HuH-7 (cell line): ENCODE results near the gene SETMAR.
"Not testable (repeated sequence)": the region's sequence is repeated elsewhere in the genome, so short reads cannot be mapped to it uniquely, and the experiment has no call there.

ENCODE experiments used
- DNase-seq: peaks from one replicate; pipeline ENCODE4 v3.0.0; 2011; ENCODE audit warnings: low spot score

Gene SETMAR

DNA sequence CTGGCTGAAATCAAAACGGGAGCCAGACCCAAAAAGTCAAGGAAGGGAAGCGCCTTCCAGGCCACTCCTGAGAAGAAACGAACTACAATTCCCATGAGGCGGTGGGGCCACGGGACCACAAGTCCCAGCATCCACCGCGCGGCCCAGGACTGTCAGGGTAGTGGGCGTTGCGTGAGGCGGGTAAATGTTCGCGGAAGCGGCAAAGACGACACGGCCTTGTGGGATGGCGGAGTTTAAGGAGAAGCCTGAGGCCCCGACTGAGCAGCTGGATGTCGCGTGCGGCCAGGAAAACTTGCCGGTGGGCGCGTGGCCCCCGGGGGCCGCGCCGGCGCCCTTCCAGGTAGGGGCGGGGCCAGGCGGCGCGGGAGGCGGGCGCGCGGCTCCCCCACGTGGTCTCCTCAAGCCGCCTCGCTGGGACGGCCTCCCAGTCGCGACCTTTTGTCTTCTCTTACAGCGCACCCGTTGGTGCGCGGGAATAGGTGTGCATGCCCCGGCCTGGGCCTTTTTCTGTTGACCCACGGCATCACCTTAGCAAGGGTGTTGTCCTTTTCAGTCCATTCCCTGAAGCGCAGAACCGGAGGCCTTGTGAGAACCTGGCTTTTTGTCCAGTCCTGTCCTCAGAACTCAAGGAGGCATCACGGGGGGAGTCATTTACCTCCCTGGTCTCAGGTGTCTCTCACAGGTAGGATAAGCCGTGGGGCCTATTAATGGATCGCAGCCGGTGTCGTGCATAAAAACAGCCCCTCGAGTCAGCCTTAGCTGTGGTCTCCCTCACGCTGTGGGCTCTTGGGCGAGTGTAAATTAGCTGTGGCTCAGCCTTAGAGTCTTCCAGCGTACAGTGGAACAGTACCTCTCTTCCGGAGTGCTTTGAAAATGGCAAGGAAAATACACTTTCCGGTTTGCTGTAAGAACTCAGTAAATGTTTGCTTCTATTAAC lies at the start of gene SETMAR:
Gene SETMAR (plus strand): TSS at position 183 of the 937 bp plus-strand sequence. CDS start 2 bp downstream, at position 185.
- DNase-seq, result peak; percentile 92

DNA sequence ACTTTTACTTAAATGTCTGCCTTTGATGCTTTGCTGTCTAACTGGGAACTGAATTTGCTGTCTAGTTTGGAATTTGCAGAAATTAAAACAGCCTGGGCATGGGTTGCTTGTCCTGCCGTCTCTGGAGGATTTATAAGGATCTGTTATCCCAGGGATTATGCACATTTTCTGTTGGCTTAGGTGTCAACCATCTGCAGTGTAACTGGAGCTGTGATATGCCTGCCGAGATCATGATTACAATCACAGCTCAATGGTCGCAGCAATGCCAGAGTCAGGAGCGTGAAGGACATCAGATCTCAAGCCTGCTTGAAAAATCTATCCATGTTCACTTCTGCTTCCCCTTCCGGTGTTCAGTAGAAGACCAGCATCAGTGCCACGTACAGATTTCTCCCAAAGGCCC lies 41.8 kb upstream of the SETMAR start:
- no peak for DNase-seq

DNA sequence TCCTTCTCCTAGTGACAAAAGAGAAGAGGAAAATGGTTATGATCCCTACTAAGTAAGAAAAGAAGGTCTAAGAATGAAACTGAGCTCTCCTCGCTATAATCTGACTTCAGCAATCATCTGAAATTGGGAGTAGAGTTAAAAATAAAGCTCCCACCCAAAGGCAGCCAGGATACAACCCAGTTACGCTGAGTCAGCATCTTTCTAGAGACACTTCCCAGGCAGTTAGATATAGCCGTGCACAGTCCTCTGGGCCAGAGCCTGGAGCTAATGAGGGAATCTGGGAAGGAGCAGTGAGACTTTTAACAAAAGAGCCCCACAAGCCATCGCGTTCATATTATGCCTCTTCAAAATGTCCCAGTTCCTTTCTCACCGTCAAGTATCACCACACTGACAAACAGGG lies 39.1 kb upstream of the SETMAR start:
- DNase-seq, result no peak

DNA sequence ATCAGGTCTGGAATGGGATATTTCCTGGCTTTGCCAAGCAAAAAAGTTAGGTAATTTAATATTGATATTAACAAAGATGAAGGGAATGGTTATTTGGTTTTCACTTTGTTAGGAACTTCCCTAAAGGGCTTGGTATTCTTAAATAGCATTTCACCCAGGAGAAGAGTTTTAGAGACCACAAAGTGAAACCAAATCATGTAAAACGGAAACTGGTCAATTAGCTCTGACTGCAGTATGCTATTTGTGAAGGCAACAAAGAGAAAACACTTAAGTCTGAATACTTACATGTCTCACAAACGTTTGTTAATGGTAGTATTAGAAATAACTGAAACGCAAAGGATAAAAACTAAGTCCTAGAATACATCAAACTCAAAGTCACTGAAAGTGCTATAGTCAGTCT lies 32.4 kb upstream of the SETMAR start:
- no peak for DNase-seq

DNA sequence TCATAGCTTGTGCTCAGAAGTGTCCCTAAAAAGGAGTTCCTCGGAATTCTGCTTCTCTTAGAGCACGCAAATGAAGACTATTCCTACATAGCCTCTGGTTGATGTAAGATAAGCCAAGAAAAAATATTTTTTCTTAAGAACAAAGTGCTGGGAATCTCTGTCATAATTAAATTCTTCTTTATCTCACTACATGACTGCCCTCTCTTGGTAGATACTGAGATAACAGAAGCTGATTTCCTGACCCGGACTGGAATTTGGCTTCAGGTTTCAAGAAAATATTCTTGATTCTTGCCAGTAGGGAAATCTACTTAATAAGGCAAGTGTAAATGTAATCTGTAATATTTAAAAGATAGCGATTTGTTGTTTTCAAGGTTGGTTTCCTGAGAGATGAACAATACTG lies 31.3 kb upstream of the SETMAR start:
- peak; percentile 56 for DNase-seq

DNA sequence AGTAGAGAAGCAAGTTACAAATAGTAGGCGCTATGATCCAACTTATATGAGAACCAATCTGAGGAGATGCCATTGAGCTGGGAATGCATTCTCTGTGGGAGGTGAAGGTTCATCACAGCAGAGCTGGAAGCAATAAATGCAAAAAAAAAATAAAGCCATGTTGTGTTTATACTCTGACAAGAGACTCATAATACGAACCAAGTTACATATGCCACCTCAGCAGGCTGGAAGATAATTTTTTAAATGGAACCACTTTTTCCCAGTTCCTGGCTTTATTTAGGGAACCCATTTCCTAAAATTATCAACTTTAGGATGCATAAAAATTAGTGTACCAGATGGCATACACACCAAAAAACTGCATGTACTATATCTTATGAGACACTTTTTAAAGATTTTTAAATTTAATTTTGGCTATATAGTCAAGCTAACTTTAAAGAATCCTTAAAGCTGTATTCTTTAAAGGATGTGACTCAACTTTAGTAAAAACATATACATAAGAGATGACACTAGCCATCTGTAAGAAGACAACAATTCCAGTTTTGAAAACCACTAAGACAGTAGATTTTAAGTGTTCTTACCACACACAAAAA lies 23.6 kb upstream of the SETMAR start:
- no peak for DNase-seq

DNA sequence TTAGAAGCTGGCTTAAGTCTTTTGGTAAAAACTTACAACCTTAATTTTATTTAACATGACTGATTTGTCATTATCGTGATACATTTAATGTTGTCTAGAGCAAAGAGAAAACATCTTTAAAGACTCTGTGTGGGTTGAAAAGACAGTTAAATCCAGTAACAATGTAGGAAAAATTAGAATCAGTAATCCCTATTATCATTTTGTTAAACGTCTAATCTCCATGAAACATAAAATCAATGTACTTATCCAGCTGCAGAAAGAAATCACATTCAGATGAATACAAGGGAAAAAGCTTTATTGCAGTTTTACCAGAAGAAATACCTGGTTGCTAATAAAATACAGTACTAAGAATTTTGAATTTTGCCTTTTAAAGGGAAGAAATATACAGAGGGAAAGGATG lies 21.2 kb upstream of the SETMAR start:
- no peak for DNase-seq

DNA sequence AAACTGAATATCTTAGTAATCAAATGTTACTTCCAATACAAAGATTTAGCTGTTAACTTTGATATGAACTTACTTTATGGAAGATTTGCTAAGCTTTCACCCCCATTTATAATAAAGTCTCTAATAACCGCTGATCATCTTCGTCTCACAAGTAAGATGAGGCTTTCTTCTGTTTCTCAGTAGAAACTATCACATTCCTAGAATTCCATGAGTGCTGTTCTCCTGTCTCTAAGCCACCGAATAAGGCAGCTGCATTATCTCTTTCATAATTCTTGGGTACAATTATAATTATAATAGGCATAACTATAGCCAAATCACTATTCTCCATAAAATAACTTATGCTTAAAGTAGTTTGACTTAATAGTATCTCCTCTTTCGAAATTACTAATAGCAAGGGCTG lies 18.3 kb upstream of the SETMAR start:
- DNase-seq, result no peak

DNA sequence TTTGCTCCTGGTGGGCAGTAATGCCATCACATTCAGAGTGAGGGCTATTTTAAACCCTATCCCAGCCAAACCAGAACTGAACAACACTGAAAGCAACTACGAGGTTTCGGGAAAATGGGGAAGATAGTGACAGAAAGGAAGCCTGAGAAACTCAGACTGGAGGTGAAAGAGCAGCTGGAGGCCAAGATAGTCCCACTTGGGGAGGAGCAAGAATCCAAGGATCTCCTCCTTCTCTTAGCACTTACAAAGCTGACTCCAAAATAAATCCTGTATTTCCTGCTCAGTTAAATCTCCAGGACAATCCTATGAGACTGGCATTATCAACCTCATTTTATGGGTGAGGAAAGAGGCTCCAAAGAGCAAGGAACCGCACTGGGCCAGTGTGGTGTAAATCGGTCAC lies 14.1 kb upstream of the SETMAR start:
- no peak for DNase-seq

DNA sequence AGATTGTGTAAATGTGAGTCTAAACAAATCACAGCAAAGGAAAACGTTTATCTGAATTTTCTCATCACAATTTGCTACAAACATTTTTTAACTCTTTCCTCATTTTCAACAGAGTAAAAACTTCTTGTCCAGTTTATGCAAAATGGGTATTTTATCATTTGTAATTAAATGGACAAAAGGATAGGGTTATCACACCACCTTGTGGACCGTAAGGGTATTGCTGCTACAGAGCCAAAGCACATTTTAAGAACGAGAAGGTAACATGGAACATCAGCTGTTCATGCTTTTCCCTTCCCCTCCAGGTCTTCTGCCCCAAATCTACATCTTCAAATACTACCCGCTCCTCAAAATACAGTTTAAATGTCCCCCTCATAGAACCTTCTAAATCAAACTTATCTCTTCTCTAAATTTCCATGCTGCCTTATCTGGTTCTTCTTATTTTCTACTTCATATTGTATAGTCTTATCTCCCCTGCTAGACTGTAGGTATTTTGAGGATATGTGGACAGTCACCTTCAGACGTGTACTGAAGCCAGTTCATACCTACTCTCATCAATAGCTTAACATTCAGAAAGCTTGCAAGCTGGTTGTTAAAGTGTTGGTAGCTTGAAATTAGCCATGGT lies 12.8 kb upstream of the SETMAR start:
- DNase-seq, result peak; percentile 21

DNA sequence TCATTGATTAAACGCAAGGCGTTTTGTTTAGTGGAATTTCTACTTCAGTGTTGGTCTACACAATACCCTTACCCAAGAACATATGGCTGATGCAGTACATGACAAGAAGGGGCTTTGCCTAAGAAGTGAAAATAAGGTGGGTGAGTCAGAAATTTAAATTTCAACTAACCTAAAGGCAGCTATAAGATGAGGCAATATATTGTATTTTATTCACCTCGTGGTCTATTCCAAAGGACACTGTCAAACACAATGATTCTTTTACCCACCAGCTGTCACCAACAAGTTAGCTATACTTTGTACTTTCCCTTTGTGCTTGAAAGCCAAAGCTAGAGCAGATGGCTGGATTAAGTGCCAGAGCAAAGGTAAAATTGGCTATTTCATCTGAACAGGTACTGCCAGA lies 10.9 kb upstream of the SETMAR start:
- no peak for DNase-seq

DNA sequence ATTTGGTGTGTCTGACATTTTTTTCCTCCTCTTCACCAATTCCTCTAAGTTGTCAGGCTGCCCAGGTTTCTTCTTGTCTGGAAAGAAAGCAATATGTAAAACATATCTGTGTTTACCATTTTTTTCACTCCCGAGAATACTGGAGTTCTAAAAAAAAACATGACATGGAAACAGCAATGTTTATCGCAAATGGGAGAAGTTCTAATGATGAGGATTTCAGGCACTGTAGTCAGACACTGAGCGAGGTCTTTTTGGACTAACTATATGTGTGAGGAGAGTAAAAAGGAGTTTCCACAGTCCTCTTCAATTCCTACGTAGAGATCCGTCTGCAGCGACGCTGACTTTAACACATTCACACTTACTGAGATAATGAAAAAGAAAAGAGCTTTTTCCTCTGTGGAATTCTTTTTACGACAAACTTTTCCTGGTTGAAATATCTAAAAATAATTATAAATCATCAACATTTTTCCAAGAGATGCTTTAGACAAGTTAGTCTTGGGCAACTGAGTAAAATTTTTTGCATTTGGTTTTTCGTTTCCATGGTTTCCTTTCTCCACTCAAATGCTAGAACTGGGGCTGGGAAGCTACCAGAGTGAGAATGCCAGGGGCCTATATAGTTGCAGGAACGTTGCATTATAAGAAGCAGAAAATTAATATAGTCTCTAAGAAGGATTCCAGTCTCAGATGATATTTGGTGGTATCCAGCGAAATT lies 8.4 kb upstream of the SETMAR start:
- DNase-seq, result no peak

DNA sequence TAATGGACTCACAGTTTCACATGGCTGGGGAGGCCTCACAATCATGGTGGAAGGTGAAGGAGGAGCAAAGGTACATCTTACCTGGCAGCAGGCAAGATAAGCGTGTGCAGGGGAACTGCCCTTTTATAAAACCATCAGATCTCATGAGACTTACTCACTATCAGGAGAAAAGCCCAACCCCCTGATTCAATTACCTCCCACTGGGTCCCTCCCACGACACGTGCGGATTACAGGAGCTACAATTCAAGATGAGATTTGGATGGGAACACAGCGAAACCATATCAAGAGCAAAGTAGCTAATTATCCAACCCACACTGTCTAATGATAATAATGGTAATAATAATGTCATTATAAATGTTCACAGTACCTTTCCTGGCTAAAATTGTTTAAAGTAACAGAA lies 6.7 kb upstream of the SETMAR start:
- DNase-seq, result not testable (repeated sequence)

DNA sequence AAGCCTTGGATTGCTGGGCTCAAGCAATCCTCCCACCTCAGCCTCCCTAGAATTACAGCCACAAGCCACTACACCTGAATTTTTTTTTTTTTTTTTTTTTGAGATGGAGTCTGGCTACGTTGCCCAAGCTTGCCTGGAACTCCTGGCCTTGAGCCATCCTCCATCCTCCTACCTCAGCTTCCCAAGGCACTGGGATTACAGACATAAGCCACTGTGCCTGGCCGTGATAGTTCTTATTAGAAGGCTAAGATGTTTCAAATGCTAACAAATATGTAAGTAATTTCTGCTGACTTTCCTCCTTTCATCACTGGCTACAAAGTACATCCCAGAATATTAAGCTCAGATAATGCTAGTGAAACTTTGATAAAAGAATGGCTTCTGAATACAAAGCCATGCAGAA lies 5.7 kb upstream of the SETMAR start:
- no peak for DNase-seq

DNA sequence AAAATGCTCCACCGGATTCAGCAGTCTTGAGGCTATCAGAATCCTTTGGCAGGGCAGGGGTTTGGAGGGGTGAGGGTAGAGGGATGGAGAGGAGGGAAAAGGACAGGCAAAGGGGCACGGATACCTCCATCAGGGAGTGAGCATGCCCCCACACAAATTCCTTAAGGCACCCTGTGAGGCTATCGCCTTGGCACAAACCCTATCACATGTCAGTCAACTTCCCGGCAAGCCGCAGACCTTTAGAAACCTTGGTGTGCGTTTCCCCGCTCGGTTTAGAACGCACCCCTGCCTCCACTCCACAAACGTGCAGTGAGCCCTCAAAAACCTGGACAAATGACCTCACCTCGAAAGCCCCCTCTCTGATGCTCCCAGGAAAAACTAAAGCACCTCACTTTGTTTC lies 422 bp upstream of the SETMAR start:
- DNase-seq, result no peak

DNA sequence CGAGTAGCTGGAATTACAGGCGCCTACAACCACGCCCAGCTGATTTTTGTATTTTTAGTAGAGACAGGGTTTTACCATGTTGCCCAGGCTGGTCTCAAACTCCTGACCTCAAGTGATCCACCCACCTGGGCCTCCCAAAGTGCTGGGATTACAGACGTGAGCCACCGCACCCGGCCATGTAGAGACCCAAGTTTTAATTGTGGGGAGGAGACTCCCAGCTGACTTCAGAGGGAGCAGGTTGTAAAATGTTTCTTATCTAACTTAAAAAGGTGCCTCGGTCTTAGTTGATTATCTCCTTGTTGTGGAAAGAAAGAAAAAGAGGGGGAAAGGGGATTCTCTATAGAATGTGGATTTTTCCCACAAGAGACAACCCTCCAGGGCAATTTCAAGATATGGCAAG lies 2.0 kb downstream of the SETMAR start:
- not testable (repeated sequence) for DNase-seq

DNA sequence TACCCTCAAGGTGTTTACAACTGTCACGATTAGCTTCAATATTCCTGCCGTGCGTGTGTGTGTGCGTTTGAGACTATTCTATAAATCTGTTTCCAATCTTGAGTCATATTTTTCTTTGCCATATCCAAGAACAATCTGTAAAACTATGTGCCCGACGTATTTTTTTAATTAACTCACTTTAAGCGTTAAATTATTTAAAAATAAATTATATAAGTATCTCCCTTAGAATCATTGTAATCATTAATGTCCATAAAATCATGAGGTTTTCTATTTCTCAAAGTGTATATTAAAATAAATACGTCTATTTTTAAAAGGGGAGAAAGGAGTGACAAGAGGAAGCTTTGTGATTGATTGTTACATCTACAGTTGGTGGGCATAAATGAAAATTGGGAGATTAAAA lies 2.9 kb downstream of the SETMAR start:
- no peak for DNase-seq

DNA sequence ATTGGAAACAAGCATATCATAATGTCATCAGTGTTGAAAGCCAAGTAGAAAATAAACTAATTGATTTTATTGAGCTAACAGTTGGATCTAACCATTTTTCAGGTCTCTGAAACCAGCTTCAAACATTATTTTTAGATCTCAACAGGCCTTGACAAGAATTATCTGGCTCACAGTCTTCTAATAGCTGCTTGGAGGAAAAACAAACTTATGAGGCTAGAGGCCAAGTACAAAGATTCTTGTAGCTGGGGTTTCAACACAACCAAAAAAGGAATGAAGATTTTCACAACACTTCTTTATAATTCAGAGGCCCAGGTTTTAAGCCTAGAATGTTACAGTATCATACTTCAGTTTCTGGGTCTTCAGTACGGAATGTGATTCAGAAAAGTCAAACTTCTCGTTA lies 3.7 kb downstream of the SETMAR start:
- no peak for DNase-seq

DNA sequence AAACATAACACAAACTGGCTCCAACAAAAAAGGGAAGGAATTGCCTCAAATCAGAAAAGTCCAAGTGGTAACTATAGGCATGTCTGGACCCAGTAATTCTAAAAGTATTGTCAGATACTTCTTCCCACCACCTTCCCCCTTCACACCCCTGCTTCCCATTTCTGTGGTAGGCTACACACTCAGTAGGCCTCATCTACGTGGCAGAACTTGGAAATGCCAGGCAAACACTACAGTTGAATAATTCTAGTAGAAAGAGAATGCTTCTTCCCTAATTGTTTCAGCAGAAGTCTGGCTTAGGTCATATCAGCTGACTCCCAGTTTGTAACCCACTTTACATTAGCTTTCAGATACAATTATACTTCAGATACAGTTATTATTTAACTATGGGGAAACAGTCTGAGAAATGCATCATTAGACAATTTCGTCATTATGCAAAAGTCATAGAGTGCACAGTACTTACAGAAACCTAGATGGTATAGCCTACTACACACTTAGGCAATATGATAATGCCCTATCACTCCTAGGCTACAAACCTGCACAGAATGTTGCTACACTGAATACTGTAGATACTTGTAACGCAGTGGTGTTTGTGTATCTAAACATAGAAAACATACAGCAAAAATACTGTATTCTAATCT lies 6.4 kb downstream of the SETMAR start:
- DNase-seq, result no peak

DNA sequence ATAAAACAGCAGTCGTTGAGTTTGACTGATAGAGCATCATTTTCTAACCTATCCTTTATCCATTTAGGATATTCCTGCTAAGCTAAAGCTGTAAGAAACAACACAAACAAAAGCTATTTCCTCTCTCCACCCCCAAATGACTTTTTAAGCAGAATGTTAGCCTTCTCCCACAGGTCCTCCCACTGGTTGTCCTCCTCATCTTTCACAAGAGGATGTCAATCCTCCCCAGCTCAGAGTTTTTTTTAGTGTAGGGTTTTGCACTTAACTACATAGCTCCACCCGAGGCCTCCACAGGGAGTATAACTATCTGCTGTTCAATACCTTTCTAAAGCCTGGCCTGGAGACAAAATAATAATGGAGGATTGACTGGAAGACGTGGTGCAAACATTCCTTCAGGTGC lies 7.8 kb downstream of the SETMAR start:
- DNase-seq, result no peak

DNA sequence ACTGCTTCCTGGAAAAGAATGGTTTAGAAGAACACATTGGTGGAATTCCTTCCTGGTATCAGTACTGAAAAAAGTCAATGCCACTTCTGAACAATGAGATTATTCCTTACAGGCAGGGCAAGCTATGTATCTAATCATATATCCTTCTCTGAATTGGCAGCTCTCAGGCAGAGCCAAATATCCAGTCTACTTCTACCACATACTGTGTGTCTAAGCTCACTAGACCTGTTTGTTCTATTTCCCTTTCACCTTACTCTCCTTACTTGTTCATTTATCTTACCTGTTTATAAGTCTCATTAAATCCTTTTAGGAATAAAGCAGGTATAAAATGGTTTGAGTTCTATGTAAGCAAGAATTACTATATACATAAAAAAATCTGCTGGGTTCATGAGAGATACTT lies 8.3 kb downstream of the SETMAR start:
- DNase-seq, result no peak
